Measurements from ENCODE around the gene DKKL1. TPM values are rescaled to one million over a fixed set of nuclear protein-coding genes. Genes with fewer than 3 reads are reported as not detected.
"Not testable (repeated sequence)": the region's sequence is repeated elsewhere in the genome, so short reads cannot be mapped to it uniquely, and the experiment has no call there.

Gene DKKL1
- total RNA-seq, 1 donor from 2014 or later: 0.58 TPM

DNA sequence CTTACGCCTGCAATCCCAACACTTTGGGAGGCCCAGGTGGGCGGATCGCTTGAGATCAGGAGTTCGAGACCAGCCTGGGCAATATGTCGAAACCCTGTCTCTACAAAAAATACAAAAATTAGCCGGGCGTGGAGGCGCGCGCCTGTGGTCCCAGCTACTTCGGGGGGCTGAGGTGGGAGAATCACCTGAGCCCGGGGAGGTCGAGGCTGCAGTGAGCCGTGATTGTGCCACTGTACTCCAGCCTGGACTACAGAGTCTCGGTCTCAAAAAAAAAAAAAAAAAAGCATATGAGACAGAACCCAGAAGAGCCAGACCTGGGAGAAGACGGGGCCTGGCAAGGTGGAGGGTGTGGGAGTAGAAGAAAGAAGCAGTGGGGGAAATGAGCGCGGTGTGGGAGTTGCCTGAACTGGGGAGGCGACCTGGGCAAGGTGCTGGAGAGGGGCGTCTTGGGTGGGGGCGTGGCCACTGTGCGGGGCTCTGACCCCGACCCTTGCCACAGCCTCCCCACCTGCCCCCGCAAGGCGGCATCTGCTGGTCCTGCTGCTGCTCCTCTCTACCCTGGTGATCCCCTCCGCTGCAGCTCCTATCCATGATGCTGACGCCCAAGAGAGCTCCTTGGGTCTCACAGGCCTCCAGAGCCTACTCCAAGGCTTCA is 533 bp downstream of the DKKL1 start:
- peak overlapping the region; percentile 4 for H3K4me3 ChIP-seq (ENCODE audit: low read depth, low read length)

GRCh38 chr19:49366110-49366509 is 2.4 kb downstream of the DKKL1 start:
- DNase-seq (ENCODE audit: low read depth): no peak
- H3K4me3 ChIP-seq (ENCODE audit: low read depth, low read length): no peak overlapping the region
- no peaks in the 10 kb centered on the region for H3K27me3 ChIP-seq (ENCODE audit: control insufficient read depth, insufficient read depth, low read length)
- H3K36me3 ChIP-seq (ENCODE audit: control insufficient read depth, insufficient read depth, low read length): no peaks in the 10 kb centered on the region
- TF ChIP-seq, protein P1, sequence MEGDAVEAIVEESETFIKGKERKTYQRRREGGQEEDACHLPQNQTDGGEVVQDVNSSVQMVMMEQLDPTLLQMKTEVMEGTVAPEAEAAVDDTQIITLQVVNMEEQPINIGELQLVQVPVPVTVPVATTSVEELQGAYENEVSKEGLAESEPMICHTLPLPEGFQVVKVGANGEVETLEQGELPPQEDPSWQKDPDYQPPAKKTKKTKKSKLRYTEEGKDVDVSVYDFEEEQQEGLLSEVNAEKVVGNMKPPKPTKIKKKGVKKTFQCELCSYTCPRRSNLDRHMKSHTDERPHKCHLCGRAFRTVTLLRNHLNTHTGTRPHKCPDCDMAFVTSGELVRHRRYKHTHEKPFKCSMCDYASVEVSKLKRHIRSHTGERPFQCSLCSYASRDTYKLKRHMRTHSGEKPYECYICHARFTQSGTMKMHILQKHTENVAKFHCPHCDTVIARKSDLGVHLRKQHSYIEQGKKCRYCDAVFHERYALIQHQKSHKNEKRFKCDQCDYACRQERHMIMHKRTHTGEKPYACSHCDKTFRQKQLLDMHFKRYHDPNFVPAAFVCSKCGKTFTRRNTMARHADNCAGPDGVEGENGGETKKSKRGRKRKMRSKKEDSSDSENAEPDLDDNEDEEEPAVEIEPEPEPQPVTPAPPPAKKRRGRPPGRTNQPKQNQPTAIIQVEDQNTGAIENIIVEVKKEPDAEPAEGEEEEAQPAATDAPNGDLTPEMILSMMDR (IDR thresholded peaks at IDR 0.05; ENCODE audit: insufficient read depth, low read length, poor library complexity, severe bottlenecking): no peak

More for the DNA sequence above, 533 bp downstream of the DKKL1 start:
- TF ChIP-seq, protein P1 (IDR thresholded peaks at IDR 0.05; ENCODE audit: insufficient read depth, low read length, poor library complexity, severe bottlenecking): no peak
- Histone ChIP-seq H3K36me3 (ENCODE audit: control insufficient read depth, insufficient read depth, low read length) (no peaks in the 10 kb centered on the region), H3K27me3 (ENCODE audit: control insufficient read depth, insufficient read depth, low read length) (no peaks in the 10 kb centered on the region)
- no peak for DNase-seq (ENCODE audit: low read depth)

GRCh38 chr19:49368711-49369358 is 5.2 kb downstream of the DKKL1 start:
- Histone ChIP-seq H3K4me3 (ENCODE audit: low read depth, low read length) (no peak overlapping the region), H3K27me3 (ENCODE audit: control insufficient read depth, insufficient read depth, low read length) (no peaks in the 10 kb centered on the region), H3K36me3 (ENCODE audit: control insufficient read depth, insufficient read depth, low read length) (no peaks in the 10 kb centered on the region)
- TF ChIP-seq, protein P1 (IDR thresholded peaks at IDR 0.05; ENCODE audit: insufficient read depth, low read length, poor library complexity, severe bottlenecking): no peak
- DNase-seq (ENCODE audit: low read depth): no peak

GRCh38 chr19:49371184-49371583 is 7.5 kb downstream of the DKKL1 start:
- H3K36me3 ChIP-seq (ENCODE audit: control insufficient read depth, insufficient read depth, low read length): no peaks in the 10 kb centered on the region
- TF ChIP-seq, protein P1 (IDR thresholded peaks at IDR 0.05; ENCODE audit: insufficient read depth, low read length, poor library complexity, severe bottlenecking): no peak
- no peak for DNase-seq (ENCODE audit: low read depth)
- H3K4me3 ChIP-seq (ENCODE audit: low read depth, low read length): no peak overlapping the region
- peaks cover 9% of the 10 kb centered on the region for H3K27me3 ChIP-seq (ENCODE audit: control insufficient read depth, insufficient read depth, low read length)

DNA sequence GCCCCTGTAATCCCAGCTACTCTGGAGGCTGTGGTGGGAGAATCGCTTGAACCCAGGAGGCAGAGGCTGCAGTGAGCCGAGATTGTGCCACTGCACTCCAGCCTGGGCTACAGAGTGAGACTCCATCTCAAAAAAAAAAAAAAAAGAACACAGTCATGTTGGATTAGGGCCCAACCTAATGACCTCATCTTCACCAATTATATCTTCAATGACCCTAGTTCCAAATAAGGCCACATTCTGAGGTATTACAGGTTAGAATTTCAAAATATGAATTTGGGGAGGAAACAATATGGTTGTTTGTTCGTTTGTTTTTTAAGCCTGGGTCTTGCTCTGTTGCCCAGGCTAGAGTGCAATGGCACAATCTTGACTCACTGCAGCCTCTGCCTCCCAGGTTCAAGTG is 9.5 kb downstream of the DKKL1 start:
- not testable (repeated sequence) for H3K27me3 ChIP-seq (ENCODE audit: control insufficient read depth, insufficient read depth, low read length)

GRCh38 chr19:49374665-49375434 is 11.2 kb downstream of the DKKL1 start:
- H3K36me3 ChIP-seq (ENCODE audit: control insufficient read depth, insufficient read depth, low read length): no peaks in the 10 kb centered on the region
- no peak for DNase-seq (ENCODE audit: low read depth)
- TF ChIP-seq, protein P1 (IDR thresholded peaks at IDR 0.05; ENCODE audit: insufficient read depth, low read length, poor library complexity, severe bottlenecking): no peak
- no peak overlapping the region for H3K4me3 ChIP-seq (ENCODE audit: low read depth, low read length)
- H3K27me3 ChIP-seq (ENCODE audit: control insufficient read depth, insufficient read depth, low read length): peaks cover 9% of the 10 kb centered on the region

More for the DNA sequence above, 9.5 kb downstream of the DKKL1 start:
- H3K36me3 ChIP-seq (ENCODE audit: control insufficient read depth, insufficient read depth, low read length); H3K4me3 ChIP-seq (ENCODE audit: low read depth, low read length); DNase-seq (ENCODE audit: low read depth): not testable (repeated sequence)

Measured in kidney epithelial cell (primary cell).